Inflammatory macrophage treated with lipopolysaccharide for 1 hour (primary cell): ENCODE data around the gene TIMP2.
"Not testable (repeated sequence)": the region's sequence is repeated elsewhere in the genome, so short reads cannot be mapped to it uniquely, and the experiment has no call there.

Experiments used
- DNase-seq, 2 donors: peaks; one replicate each; pipeline ENCODE4 v3.0.0-alpha.2; 2020 to 2022

The TIMP2 gene

GRCh38 chr17:78953356-78954350, 28.5 kb upstream of the TIMP2 start:
- no peak for DNase-seq

- DNase-seq: no peak
These were observed 27.5 kb upstream of the TIMP2 start for GRCh38 chr17:78952706-78953105.

- no peak for DNase-seq
These were observed 26.9 kb upstream of the TIMP2 start for GRCh38 chr17:78951967-78952551.

- no peak for DNase-seq
These were observed 25.7 kb upstream of the TIMP2 start for GRCh38 chr17:78950870-78951269.

- DNase-seq: peak in 1 of 2 donors; percentile 26
These were observed 22.3 kb upstream of the TIMP2 start for GRCh38 chr17:78947235-78948149.

GRCh38 chr17:78946631-78947030, 21.4 kb upstream of the TIMP2 start:
- no peak for DNase-seq

GRCh38 chr17:78946131-78946530, 20.9 kb upstream of the TIMP2 start:
- DNase-seq: no peak

GRCh38 chr17:78945455-78945854, 20.3 kb upstream of the TIMP2 start:
- DNase-seq: not testable (repeated sequence)

GRCh38 chr17:78944956-78945355, 19.8 kb upstream of the TIMP2 start:
- no peak for DNase-seq

- DNase-seq: no peak
These were observed 18.8 kb upstream of the TIMP2 start for GRCh38 chr17:78944026-78944425.

- DNase-seq: no peak
These were observed 15.5 kb upstream of the TIMP2 start for GRCh38 chr17:78940708-78941107.

- DNase-seq: no peak
These were observed 15.1 kb upstream of the TIMP2 start for GRCh38 chr17:78940258-78940657.

- DNase-seq: no peak
These were observed 14.4 kb upstream of the TIMP2 start for GRCh38 chr17:78939615-78940014.

GRCh38 chr17:78937561-78937960, 12.4 kb upstream of the TIMP2 start:
- no peak for DNase-seq

GRCh38 chr17:78935419-78936323, 10.5 kb upstream of the TIMP2 start:
- no peak for DNase-seq

GRCh38 chr17:78934681-78935418, 9.7 kb upstream of the TIMP2 start:
- no peak for DNase-seq

- peak; percentile 58 for DNase-seq
These were observed 8.9 kb upstream of the TIMP2 start for GRCh38 chr17:78933959-78934568.

GRCh38 chr17:78933025-78933958, 8.1 kb upstream of the TIMP2 start:
- peak; percentile 43 to 55 for DNase-seq

- no peak for DNase-seq
These were observed 5.0 kb upstream of the TIMP2 start for GRCh38 chr17:78929908-78930775.
